ENCODE data around the gene ENTPD2. TPM values are rescaled to one million over a fixed set of nuclear protein-coding genes. Genes with fewer than 3 reads are reported as not detected.
"Not testable (repeated sequence)": the region's sequence is repeated elsewhere in the genome, so short reads cannot be mapped to it uniquely, and the experiment has no call there.

The ENTPD2 gene
- total RNA-seq, 1 experiment from 2014 or later: not detected

GRCh38 chr9:137008312-137008711, 45.5 kb downstream of the ENTPD2 start:
- DNase-seq: no peak
- no peaks in the 10 kb centered on the region for H3K36me3 ChIP-seq (replicated peaks; ENCODE audit: control insufficient read depth, insufficient read depth, low read length)
- no peaks in the 10 kb centered on the region; the same call in 1 of the 2 replicates for H3K27me3 ChIP-seq (ENCODE audit: control insufficient read depth, insufficient read depth, low read length)
- H3K4me3 ChIP-seq (ENCODE audit: insufficient read depth, low read depth, low read length): no peak overlapping the region

DNA sequence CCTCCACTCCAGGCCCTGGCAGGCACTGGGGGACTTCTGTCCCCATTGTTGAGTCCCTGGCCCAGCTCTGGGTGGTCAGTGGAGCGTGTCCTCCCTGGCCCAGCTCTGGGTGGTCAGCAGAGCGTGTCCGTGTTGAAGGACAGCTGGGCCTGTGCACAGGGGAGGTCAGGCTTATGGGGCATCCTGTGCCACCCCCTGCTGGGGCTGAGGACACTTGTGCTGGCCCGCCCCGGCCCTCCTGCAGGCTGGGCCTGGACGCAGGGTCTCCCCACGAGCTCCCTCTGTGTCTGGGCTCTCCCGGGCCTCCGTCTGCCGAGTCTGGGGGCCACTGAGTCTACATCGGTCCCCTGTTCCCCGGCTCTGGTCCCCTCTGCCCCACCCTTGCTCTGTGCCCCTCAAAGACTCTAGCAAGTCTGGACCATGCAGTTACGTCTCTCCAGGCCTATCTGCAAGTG, 46.0 kb downstream of the ENTPD2 start:
- H3K36me3 ChIP-seq (replicated peaks; ENCODE audit: control insufficient read depth, insufficient read depth, low read length): no peaks in the 10 kb centered on the region
- DNase-seq: no peak

GRCh38 chr9:137007108-137007815, 46.6 kb downstream of the ENTPD2 start:
- Histone ChIP-seq H3K4me3 (ENCODE audit: insufficient read depth, low read depth, low read length) (no peak overlapping the region), H3K36me3 (replicated peaks; ENCODE audit: control insufficient read depth, insufficient read depth, low read length) (no peaks in the 10 kb centered on the region), H3K27me3 (ENCODE audit: control insufficient read depth, insufficient read depth, low read length) (no peaks in the 10 kb centered on the region)
- no peak for DNase-seq

More for the DNA sequence above, 46.0 kb downstream of the ENTPD2 start:
- no peaks in the 10 kb centered on the region; the same call in 1 of the 2 replicates for H3K27me3 ChIP-seq (ENCODE audit: control insufficient read depth, insufficient read depth, low read length)
- no peak overlapping the region for H3K4me3 ChIP-seq (ENCODE audit: insufficient read depth, low read depth, low read length)

- Histone ChIP-seq H3K4me3 (ENCODE audit: insufficient read depth, low read depth, low read length) (no peak overlapping the region), H3K27me3 (ENCODE audit: control insufficient read depth, insufficient read depth, low read length) (no peaks in the 10 kb centered on the region), H3K36me3 (replicated peaks; ENCODE audit: control insufficient read depth, insufficient read depth, low read length) (no peaks in the 10 kb centered on the region)
- no peak for DNase-seq
Measured at GRCh38 chr9:137006116-137007003, 47.5 kb downstream of the ENTPD2 start.

DNA sequence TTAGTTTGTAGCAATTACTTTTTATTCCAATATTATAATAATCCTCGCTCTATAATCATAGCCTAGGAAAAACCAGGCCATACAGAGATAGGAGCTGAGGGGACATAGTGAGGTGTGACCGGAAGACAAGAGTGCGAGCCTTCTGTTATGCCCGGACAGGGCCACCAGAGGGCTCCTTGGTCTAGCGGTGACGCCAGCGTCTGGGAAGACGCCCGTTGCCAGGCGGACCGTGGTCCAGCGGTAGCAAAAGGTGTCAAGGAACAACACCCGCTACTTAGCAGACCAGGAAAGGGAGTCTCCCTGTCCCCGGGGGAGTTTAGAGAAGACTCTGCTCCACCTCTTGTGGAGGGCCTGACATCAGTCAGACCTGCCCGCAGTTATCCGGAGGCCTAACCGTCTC, 49.6 kb downstream of the ENTPD2 start:
- not testable (repeated sequence) for H3K36me3 ChIP-seq (replicated peaks; ENCODE audit: control insufficient read depth, insufficient read depth, low read length); DNase-seq; H3K27me3 ChIP-seq (ENCODE audit: control insufficient read depth, insufficient read depth, low read length); H3K4me3 ChIP-seq (ENCODE audit: insufficient read depth, low read depth, low read length)

GRCh38 chr9:137002646-137003041, 51.2 kb downstream of the ENTPD2 start:
- H3K4me3 ChIP-seq (ENCODE audit: insufficient read depth, low read depth, low read length): no peak overlapping the region
- no peak for DNase-seq
- no peaks in the 10 kb centered on the region for H3K36me3 ChIP-seq (replicated peaks; ENCODE audit: control insufficient read depth, insufficient read depth, low read length)

GRCh38 chr9:137001857-137002645, 51.8 kb downstream of the ENTPD2 start:
- Histone ChIP-seq H3K4me3 (ENCODE audit: insufficient read depth, low read depth, low read length) (no peak overlapping the region), H3K36me3 (replicated peaks; ENCODE audit: control insufficient read depth, insufficient read depth, low read length) (no peaks in the 10 kb centered on the region), H3K27me3 (ENCODE audit: control insufficient read depth, insufficient read depth, low read length) (no peaks in the 10 kb centered on the region)
- no peak for DNase-seq

More at GRCh38 chr9:137002646-137003041, 51.2 kb downstream of the ENTPD2 start:
- H3K27me3 ChIP-seq (ENCODE audit: control insufficient read depth, insufficient read depth, low read length): no peaks in the 10 kb centered on the region

GRCh38 chr9:137000177-137000930, 53.5 kb downstream of the ENTPD2 start:
- DNase-seq: no peak
- H3K4me3 ChIP-seq (ENCODE audit: insufficient read depth, low read depth, low read length): no peak overlapping the region
- no peaks in the 10 kb centered on the region for H3K27me3 ChIP-seq (ENCODE audit: control insufficient read depth, insufficient read depth, low read length)
- no peaks in the 10 kb centered on the region for H3K36me3 ChIP-seq (replicated peaks; ENCODE audit: control insufficient read depth, insufficient read depth, low read length)

Other genes with a start within 250 kb of the ENTPD2 start
- 150 TPM in 2 replicates for gene RABL6, start 246.1 kb downstream of the ENTPD2 start, total RNA-seq (2014; rRNA removed; shearing (Covaris generic))
- gene AJM1, start 211.6 kb downstream of the ENTPD2 start, total RNA-seq (2014; rRNA removed; shearing (Covaris generic)): 0.14 and 0.52 TPM in 2 replicates
- 68.2 and 75.5 TPM in 2 replicates for gene PHPT1, start 204.7 kb downstream of the ENTPD2 start, total RNA-seq (2014; rRNA removed; shearing (Covaris generic))
- 1.2 and 3.0 TPM in 2 replicates for gene MAMDC4, start 201.7 kb downstream of the ENTPD2 start, total RNA-seq (2014; rRNA removed; shearing (Covaris generic))
- gene EDF1, start 187.8 kb downstream of the ENTPD2 start, total RNA-seq (2014; rRNA removed; shearing (Covaris generic)): 213 and 240 TPM in 2 replicates
- gene TRAF2, start 167.5 kb downstream of the ENTPD2 start, total RNA-seq (2014; rRNA removed; shearing (Covaris generic)): 40.9 and 48.6 TPM in 2 replicates
- gene FBXW5, start 109.3 kb downstream of the ENTPD2 start, total RNA-seq (2014; rRNA removed; shearing (Covaris generic)): 97.5 and 105 TPM in 2 replicates
- gene C8G, start 108.8 kb downstream of the ENTPD2 start, total RNA-seq (2014; rRNA removed; shearing (Covaris generic)): not detected in 2 replicates
- gene LCN12, start 101.8 kb downstream of the ENTPD2 start, total RNA-seq (2014; rRNA removed; shearing (Covaris generic)): 0.38 and 2.9 TPM in 2 replicates
- gene PTGDS, start 76.6 kb downstream of the ENTPD2 start, total RNA-seq (2014; rRNA removed; shearing (Covaris generic)): 1.3 and 2.0 TPM in 2 replicates
- 0.21 and 0.33 TPM in 2 replicates for gene LCNL1, start 71.1 kb downstream of the ENTPD2 start, total RNA-seq (2014; rRNA removed; shearing (Covaris generic))
- gene PAXX, start 61.6 kb downstream of the ENTPD2 start, total RNA-seq (2014; rRNA removed; shearing (Covaris generic)): 45.7 and 53.2 TPM in 2 replicates
- not detected in 2 replicates for gene CLIC3, start 57.5 kb downstream of the ENTPD2 start, total RNA-seq (2014; rRNA removed; shearing (Covaris generic))
- 6.8 and 10.4 TPM in 2 replicates for gene ABCA2, start 25.8 kb downstream of the ENTPD2 start, total RNA-seq (2014; rRNA removed; shearing (Covaris generic))
- gene FUT7, start 22.0 kb downstream of the ENTPD2 start, total RNA-seq (2014; rRNA removed; shearing (Covaris generic)): not detected in 2 replicates
- 10.1 and 25.1 TPM in 2 replicates for gene NPDC1, start 7.9 kb downstream of the ENTPD2 start, total RNA-seq (2014; rRNA removed; shearing (Covaris generic))
- gene SAPCD2, start 16.5 kb upstream of the ENTPD2 start, total RNA-seq (2014; rRNA removed; shearing (Covaris generic)): 59.7 and 59.9 TPM in 2 replicates
- gene UAP1L1, start 23.5 kb upstream of the ENTPD2 start, total RNA-seq (2014; rRNA removed; shearing (Covaris generic)): 9.0 and 14.9 TPM in 2 replicates
- 70.5 and 70.9 TPM in 2 replicates for gene MAN1B1, start 32.9 kb upstream of the ENTPD2 start, total RNA-seq (2014; rRNA removed; shearing (Covaris generic))
- gene DPP7, start 60.7 kb upstream of the ENTPD2 start, total RNA-seq (2014; rRNA removed; shearing (Covaris generic)): 15.8 and 18.2 TPM in 2 replicates
- gene GRIN1, start 85.1 kb upstream of the ENTPD2 start, total RNA-seq (2014; rRNA removed; shearing (Covaris generic)): 0.33 and 0.52 TPM in 2 replicates
- 0.59 and 0.67 TPM in 2 replicates for gene LRRC26, start 116.0 kb upstream of the ENTPD2 start, total RNA-seq (2014; rRNA removed; shearing (Covaris generic))
- gene TMEM210, start 118.0 kb upstream of the ENTPD2 start, total RNA-seq (2014; rRNA removed; shearing (Covaris generic)): not detected in 2 replicates
- 26.2 and 37.0 TPM in 2 replicates for gene ANAPC2, start 134.5 kb upstream of the ENTPD2 start, total RNA-seq (2014; rRNA removed; shearing (Covaris generic))
- 109 and 143 TPM in 2 replicates for gene SSNA1, start 134.6 kb upstream of the ENTPD2 start, total RNA-seq (2014; rRNA removed; shearing (Covaris generic))
- gene TPRN, start 146.7 kb upstream of the ENTPD2 start, total RNA-seq (2014; rRNA removed; shearing (Covaris generic)): 19.3 and 23.3 TPM in 2 replicates
- gene TMEM203, start 151.6 kb upstream of the ENTPD2 start, total RNA-seq (2014; rRNA removed; shearing (Covaris generic)): 59.1 and 62.3 TPM in 2 replicates
- gene NDOR1, start 151.6 kb upstream of the ENTPD2 start, total RNA-seq (2014; rRNA removed; shearing (Covaris generic)): 22.2 and 22.7 TPM in 2 replicates
- 1.0 TPM in 2 replicates for gene RNF208, start 168.2 kb upstream of the ENTPD2 start, total RNA-seq (2014; rRNA removed; shearing (Covaris generic))
- gene CYSRT1, start 171.1 kb upstream of the ENTPD2 start, total RNA-seq (2014; rRNA removed; shearing (Covaris generic)): 0.83 and 2.9 TPM in 2 replicates
- gene RNF224, start 173.4 kb upstream of the ENTPD2 start, total RNA-seq (2014; rRNA removed; shearing (Covaris generic)): not detected in 2 replicates
- gene SLC34A3, start 176.8 kb upstream of the ENTPD2 start, total RNA-seq (2014; rRNA removed; shearing (Covaris generic)): 0.03 TPM in 1 of 2 replicates, not detected in the other
- 238 and 257 TPM in 2 replicates for gene TUBB4B, start 187.2 kb upstream of the ENTPD2 start, total RNA-seq (2014; rRNA removed; shearing (Covaris generic))
- not detected in 2 replicates for gene STPG3, start 197.2 kb upstream of the ENTPD2 start, total RNA-seq (2014; rRNA removed; shearing (Covaris generic))
- 112 and 121 TPM in 2 replicates for gene NELFB, start 201.3 kb upstream of the ENTPD2 start, total RNA-seq (2014; rRNA removed; shearing (Covaris generic))
- gene TOR4A, start 223.7 kb upstream of the ENTPD2 start, total RNA-seq (2014; rRNA removed; shearing (Covaris generic)): 21.3 and 23.2 TPM in 2 replicates
- 27.7 and 34.8 TPM in 2 replicates for gene NRARP, start 248.2 kb upstream of the ENTPD2 start, total RNA-seq (2014; rRNA removed; shearing (Covaris generic))